ENCODE results near the gene TRPM1. TPM values are rescaled to one million over a fixed set of nuclear protein-coding genes. Genes with fewer than 3 reads are reported as not detected.

Gene TRPM1
- total RNA-seq, 2 donors from 2014 or later, result not detected

GRCh38 chr15:31133890-31134289 is 32.4 kb upstream of the TRPM1 start:
- 93 to 100% methylated on average over 2 to 5 of the region's 5 CpGs for WGBS, 2 experiments (ENCODE audit: insufficient coverage in 1 of 2, insufficient read length in 1 of 2)
- Histone ChIP-seq H3K9ac (ENCODE audit: extremely low read depth, low read length, poor library complexity, severe bottlenecking) (no peak overlapping the region), H3K27me3 (ENCODE audit: control insufficient read depth, insufficient read depth, low read length, poor library complexity, severe bottlenecking) (no peaks in the 10 kb centered on the region), H3K4me3 (ENCODE audit: low read length) (no peak overlapping the region), H3K36me3 (ENCODE audit: control insufficient read depth, insufficient read depth, low read length) (no peaks in the 10 kb centered on the region), H3K4me1 (ENCODE audit: control insufficient read depth, insufficient read depth, low read length) (no peaks in the 10 kb centered on the region), H3K9me3 (ENCODE audit: control insufficient read depth, low read length) (peaks cover 8% of the 10 kb centered on the region), H3K27ac (ENCODE audit: low read depth, low read length) (no peak overlapping the region)
- H3K27me3 Mint-ChIP-seq (ENCODE audit: insufficient read depth), result no peaks in the 10 kb centered on the region
- DNase-seq, result no peak
- no peak overlapping the region for H3K4me3 Mint-ChIP-seq
- H3K9me3 Mint-ChIP-seq, result peaks cover 22% of the 10 kb centered on the region
- H3K4me1 Mint-ChIP-seq, result no peaks in the 10 kb centered on the region
- no peak overlapping the region for H3K27ac Mint-ChIP-seq
- no peak for TF ChIP-seq CTCF (conservative IDR thresholded peaks at IDR 0.05)
- H3K36me3 Mint-ChIP-seq (ENCODE audit: low read depth), result no peaks in the 10 kb centered on the region

DNA sequence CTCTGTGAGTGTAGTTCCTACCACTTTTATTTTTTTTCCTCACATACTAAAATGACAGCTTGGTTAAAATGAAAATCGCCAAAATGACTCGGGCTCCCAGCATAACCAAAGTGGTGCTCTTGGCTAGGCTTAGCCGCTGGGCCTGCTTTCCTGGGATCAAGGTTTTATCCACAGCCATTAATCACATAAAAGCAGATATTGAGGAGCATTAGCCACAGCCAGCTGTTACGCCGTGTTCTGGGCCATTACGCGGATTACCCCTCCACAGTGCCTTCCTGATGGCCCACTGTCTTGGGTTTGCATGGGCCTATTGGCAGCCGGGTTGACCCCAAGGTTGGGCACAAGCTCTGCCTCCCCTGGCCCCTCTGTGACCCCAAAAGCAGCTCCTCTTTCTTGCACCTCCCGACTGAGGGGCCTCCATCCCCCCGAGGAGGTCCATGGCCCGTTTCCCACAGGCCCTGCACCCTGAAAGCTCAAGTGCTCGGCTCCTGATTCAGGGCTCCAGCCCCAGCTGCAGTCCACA is 30.4 kb upstream of the TRPM1 start:
- Mint-ChIP-seq H3K9me3 (peaks cover 22% of the 10 kb centered on the region), H3K36me3 (ENCODE audit: low read depth) (no peaks in the 10 kb centered on the region), H3K27ac (no peak overlapping the region), H3K4me1 (no peaks in the 10 kb centered on the region), H3K27me3 (ENCODE audit: insufficient read depth) (no peaks in the 10 kb centered on the region), H3K4me3 (no peak overlapping the region)
- H3K4me1 ChIP-seq (ENCODE audit: control insufficient read depth, insufficient read depth, low read length), result no peaks in the 10 kb centered on the region
- no peak overlapping the region for H3K4me3 ChIP-seq (ENCODE audit: low read length)
- H3K27ac ChIP-seq (ENCODE audit: low read depth, low read length), result no peak overlapping the region
- TF ChIP-seq CTCF (conservative IDR thresholded peaks at IDR 0.05), result no peak
- no peak for DNase-seq
- WGBS, 2 experiments (ENCODE audit: insufficient coverage in 1 of 2, insufficient read length in 1 of 2), result 94 to 98% methylated on average over 7 to 12 of the region's 12 CpGs
- no peak overlapping the region for H3K9ac ChIP-seq (ENCODE audit: extremely low read depth, low read length, poor library complexity, severe bottlenecking)
- H3K36me3 ChIP-seq (ENCODE audit: control insufficient read depth, insufficient read depth, low read length), result no peaks in the 10 kb centered on the region
- no peaks in the 10 kb centered on the region for H3K27me3 ChIP-seq (ENCODE audit: control insufficient read depth, insufficient read depth, low read length, poor library complexity, severe bottlenecking)
- H3K9me3 ChIP-seq (ENCODE audit: control insufficient read depth, low read length), result peaks cover 8% of the 10 kb centered on the region

GRCh38 chr15:31130576-31131237 is 29.2 kb upstream of the TRPM1 start:
- no peaks in the 10 kb centered on the region for H3K27me3 Mint-ChIP-seq (ENCODE audit: insufficient read depth)

More at GRCh38 chr15:31130576-31131237, 29.2 kb upstream of the TRPM1 start:
- Mint-ChIP-seq H3K36me3 (ENCODE audit: low read depth) (no peaks in the 10 kb centered on the region), H3K4me3 (no peak overlapping the region), H3K27ac (no peak overlapping the region), H3K4me1 (no peaks in the 10 kb centered on the region), H3K9me3 (peaks cover 19% of the 10 kb centered on the region)
- H3K36me3 ChIP-seq (ENCODE audit: control insufficient read depth, insufficient read depth, low read length), result no peaks in the 10 kb centered on the region
- no peaks in the 10 kb centered on the region for H3K27me3 ChIP-seq (ENCODE audit: control insufficient read depth, insufficient read depth, low read length, poor library complexity, severe bottlenecking)
- no peak for DNase-seq
- no peak overlapping the region for H3K27ac ChIP-seq (ENCODE audit: low read depth, low read length)
- 93% methylated on average over 11 to 12 of the region's 12 CpGs for WGBS, 2 experiments (ENCODE audit: insufficient coverage in 1 of 2, insufficient read length in 1 of 2)
- H3K4me3 ChIP-seq (ENCODE audit: low read length), result no peak overlapping the region
- H3K9ac ChIP-seq (ENCODE audit: extremely low read depth, low read length, poor library complexity, severe bottlenecking), result no peak overlapping the region
- peaks cover 8% of the 10 kb centered on the region for H3K9me3 ChIP-seq (ENCODE audit: control insufficient read depth, low read length)
- no peaks in the 10 kb centered on the region for H3K4me1 ChIP-seq (ENCODE audit: control insufficient read depth, insufficient read depth, low read length)
- no peak for TF ChIP-seq CTCF (conservative IDR thresholded peaks at IDR 0.05)

Measured in endodermal cell (in vitro differentiated cells).